Upper lobe of left lung (tissue), 4 donors: ENCODE measurements around the gene LRRN2.

Source experiments
- CTCF ChIP-seq, 6 experiments: fragments of 450-650 bp in 4 of 6; fragments of 200-600 bp in 2 of 6; sonication (generic) in 2 of 6; IDR thresholded peaks; one replicate each; pipeline ENCODE4 v1.5.1; 2016 to 2019; ENCODE audit warnings: antibody characterized with exemption in 6 of 6
- EP300 ChIP-seq, 4 donors: sonication (generic); formaldehyde crosslinking; IDR thresholded peaks; one replicate each; pipeline ENCODE4 v1.5.1; 2017; ENCODE audit warnings: antibody characterized with exemption in 4 of 4, control low read depth in 2 of 4
- POLR2A ChIP-seq, 4 donors: fragments of 450-650 bp; IDR thresholded peaks; one replicate each; pipeline ENCODE4 v1.5.1; 2016 to 2017; ENCODE audit warnings: antibody characterized with exemption in 4 of 4, mild to moderate bottlenecking in 2 of 4
- POLR2AphosphoS5 ChIP-seq, 2 donors: sonication (generic); formaldehyde crosslinking; IDR thresholded peaks; one replicate each; pipeline ENCODE4 v1.5.1; 2017; ENCODE audit warnings: antibody characterized with exemption in 2 of 2

GRCh38 chr1:204735042-204735441, 49.5 kb upstream of the LRRN2 start:
- no peak for TF ChIP-seq CTCF (IDR thresholded peaks at IDR 0.05)
- TF ChIP-seq POLR2AphosphoS5 (IDR thresholded peaks at IDR 0.05) = no peak
- no peak for TF ChIP-seq EP300 (IDR thresholded peaks at IDR 0.05)
- no peak for TF ChIP-seq POLR2A (IDR thresholded peaks at IDR 0.05)
